GM11168 (cell line): ENCODE results near the gene RNF180.
"Not testable (repeated sequence)": the region's sequence is repeated elsewhere in the genome, so short reads cannot be mapped to it uniquely, and the experiment has no call there.

Source experiments
- in situ Hi-C: fragments of 300-500 bp; cut with MboI; formaldehyde crosslinking; loops from one replicate; pipeline ENCODE4 v1.12.0; 2022; ENCODE audit warnings: low sequenced_read_pairs; ENCODE audit not compliant: unreplicated experiment

Gene RNF180

GRCh38 chr5:64166201-64166959, 737 bp downstream of the RNF180 start:
- in situ Hi-C loops = no loop called here

- in situ Hi-C loops = no loop called here
Observed at GRCh38 chr5:64176301-64176700, 10.7 kb downstream of the RNF180 start.

DNA sequence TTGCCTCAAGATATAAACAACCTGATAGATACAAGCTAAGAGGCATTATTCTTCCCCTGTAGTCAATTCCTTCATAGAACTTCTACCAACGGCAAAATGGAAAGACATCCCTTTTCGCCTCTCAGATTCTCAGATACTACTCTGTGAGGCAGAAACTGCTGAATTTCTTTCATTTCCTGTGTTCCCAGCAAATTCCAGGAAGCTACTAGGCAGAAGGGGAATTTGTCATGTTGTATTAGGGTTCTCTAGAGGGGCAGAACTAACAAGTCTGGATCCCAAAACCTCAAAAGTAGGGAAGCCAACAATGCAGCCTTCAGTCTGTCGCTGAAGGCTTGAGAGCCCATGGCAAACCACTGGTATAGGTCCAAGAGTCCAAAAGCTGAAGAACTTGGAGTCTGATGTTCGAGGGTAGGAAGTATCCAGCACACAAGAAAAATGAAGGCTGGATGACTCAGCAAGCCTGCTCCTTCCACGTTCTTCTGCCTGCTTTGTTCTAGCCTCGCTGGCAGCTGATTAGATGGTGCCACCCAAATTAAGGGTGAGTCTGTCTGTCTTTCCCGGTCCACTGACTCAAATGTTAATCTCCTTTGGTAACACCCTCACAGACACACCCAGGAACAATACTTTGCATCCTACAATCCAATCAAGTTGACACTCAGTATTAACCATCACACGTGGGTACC, 15.2 kb downstream of the RNF180 start:
- in situ Hi-C loops = no loop called here

DNA sequence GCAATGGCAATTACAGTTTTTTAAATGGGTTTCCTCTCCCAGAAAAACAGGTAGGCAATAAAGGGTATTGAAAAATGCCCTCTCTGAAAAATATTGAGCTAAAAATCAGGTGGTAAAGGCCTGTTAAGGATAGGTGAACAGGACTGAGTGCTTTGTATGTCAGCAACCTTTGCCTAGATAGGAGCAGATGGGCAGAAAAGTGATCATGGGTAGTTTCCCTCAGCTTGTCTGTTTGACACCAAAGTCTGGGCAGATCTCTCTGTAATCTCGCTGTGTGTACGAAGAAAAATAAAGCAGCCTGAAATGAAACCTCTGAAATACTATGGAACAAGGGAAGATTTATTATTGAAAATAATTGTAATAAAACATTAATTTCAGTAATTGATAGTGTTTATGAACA, 15.8 kb downstream of the RNF180 start:
- in situ Hi-C loops = no loop called here

DNA sequence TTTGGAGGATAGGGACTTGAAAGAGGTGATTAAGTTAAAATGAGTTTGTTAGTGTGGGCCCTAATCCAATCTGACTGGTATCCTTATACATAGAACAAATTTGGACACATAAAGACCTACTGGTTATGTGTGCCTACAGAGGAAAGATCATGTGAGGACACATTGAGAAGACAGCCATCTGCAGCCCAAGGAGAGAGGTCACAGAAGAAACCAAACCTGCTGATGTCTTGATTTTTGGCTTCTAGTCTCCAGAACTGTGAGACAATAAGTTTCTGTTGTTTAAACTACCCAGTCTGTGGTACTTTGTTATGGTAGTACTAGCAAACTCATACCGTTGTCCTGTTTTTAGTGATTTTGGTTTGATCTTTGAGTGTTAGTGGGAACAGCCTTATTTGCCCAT, 18.3 kb downstream of the RNF180 start:
- in situ Hi-C loops = no loop called here

- in situ Hi-C loops = no loop called here
Observed at GRCh38 chr5:64184832-64185231, 19.2 kb downstream of the RNF180 start.

- in situ Hi-C loops = no loop called here
Observed at GRCh38 chr5:64188776-64189175, 23.1 kb downstream of the RNF180 start.

DNA sequence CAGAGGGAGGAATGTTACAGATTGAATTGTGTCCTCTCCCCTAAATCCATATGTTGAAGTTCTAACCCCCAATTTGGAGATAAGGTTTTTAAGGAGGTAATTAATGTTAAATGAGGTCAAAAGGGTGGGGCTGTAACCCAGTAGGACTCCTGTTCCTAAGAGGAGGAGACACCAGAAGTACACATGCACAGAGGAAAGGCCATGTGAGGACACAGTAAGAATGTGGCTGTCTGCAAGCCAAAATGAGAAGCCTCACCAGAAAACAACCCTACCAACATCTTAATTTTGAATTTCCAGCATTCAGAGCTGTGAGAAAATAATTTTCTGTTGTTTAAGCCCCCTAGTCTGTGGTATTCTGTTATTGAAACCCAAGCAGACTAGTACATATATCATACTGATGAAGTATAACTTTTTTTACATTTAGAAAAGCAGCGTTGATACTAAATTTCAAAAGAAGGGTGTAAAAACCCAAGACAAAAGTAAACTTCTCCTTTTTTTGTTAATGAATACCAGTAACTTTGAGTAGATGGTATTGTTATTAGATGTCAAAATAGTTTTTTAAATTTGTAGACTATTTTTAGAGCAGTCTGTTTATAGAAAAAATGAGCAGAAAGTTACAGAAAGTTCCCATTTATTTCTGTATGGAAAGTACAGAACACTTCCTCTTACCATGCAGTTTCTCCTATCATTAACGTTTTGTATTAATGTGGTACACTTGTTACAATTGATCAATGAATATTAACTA, 25.1 kb downstream of the RNF180 start:
- in situ Hi-C loops = no loop called here

GRCh38 chr5:64195981-64196380, 30.3 kb downstream of the RNF180 start:
- in situ Hi-C loops = no loop called here

- in situ Hi-C loops = no loop called here
Observed at GRCh38 chr5:64199425-64199824, 33.8 kb downstream of the RNF180 start.

DNA sequence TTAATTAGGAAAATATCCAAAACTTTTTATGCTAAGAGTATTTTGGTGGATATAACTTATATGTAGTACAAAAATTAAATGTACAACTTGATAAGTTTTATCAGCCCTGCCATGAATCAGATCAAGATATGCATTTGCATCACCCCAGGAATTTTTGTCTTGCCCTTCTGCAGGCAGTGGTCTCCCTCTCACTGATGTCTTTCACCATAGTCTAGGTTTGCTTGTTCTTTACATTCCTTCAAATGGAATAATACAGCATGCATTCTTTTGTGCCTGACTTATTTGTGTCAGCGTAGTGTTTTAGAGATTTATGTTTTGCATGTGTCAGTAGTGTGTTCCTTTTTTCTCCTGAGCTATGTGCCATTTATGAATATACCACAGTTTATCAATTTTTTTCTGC, 36.4 kb downstream of the RNF180 start:
- in situ Hi-C loops = no loop called here

DNA sequence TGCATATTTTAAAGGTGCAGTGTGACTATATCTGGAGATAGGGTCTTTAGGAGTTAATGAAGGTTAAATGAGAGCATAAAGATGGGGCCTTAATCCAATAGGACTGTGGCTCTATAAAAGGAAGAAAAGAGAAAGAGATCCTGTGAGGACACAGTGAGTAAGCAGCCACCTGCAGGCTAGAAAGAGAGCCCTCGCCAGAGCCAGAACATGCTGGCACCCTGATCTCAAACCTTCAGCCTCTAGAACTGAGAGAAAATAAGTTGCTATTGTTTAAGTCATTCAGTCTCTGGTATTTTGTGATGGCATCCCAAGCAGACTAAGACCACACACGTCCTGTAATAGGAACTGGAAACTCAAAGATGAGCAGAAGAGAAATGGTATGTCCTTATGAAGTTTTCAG, 41.0 kb downstream of the RNF180 start:
- in situ Hi-C loops = no loop called here

DNA sequence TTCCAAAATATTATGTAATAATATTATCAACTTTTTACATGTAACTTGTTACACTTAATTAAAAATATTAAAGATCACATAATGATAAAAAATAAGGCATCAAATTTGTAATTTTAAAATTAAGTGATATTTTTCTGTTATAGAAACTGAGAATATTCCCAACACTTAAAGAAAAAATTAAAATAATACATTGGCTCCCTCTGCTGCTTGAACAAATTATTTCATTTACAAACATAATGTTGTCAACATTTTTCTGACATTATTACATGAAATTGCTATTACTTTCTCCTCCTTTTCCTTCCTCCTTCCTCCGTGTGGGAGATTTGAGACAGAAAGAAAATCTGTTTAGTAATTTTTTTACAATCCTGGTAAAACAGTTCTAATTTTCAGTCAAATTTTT, 42.3 kb downstream of the RNF180 start:
- in situ Hi-C loops = no loop called here

GRCh38 chr5:64209353-64209752, 43.7 kb downstream of the RNF180 start:
- in situ Hi-C loops = no loop called here

DNA sequence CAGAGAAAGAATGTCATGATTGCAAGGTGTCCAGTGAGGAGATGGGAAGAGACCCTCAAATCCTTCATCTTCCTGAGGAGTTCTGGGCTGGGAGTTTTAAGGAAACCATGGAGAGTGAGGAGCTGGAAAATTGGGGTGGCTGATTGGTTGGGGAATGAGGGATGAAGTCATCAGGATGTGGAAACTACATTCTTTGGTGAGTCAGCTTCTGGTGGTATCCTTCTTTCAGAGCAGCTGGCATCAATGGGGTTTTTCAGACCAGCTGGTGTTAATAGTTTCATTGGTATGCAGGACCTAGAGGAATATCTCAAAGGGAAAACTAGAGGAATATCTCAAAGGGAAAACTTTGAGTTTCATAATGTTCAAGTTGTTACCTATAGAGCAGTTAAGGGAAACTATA, 45.2 kb downstream of the RNF180 start:
- in situ Hi-C loops = no loop called here

GRCh38 chr5:64213011-64213410, 47.4 kb downstream of the RNF180 start:
- in situ Hi-C loops = no loop called here

- in situ Hi-C loops = no loop called here
Observed at GRCh38 chr5:64213531-64213930, 47.9 kb downstream of the RNF180 start.

DNA sequence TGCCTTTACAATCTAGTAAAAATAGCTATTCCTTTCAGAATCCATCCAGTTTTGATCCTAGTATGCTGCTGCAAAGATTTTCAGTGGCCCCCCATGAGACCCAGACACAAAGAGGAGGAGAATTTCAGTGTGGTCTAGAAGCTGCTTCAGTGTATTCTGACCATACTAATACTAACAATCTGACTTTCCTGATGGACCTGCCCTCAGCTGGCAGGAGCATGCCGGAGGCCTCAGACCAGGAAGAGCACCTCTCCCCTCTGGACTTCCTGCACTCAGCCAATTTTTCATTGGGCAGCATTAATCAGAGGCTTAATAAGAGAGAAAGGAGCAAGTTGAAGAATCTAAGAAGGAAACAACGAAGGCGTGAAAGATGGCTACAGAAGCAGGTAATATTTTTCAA, 48.5 kb downstream of the RNF180 start:
- in situ Hi-C loops = no loop called here

DNA sequence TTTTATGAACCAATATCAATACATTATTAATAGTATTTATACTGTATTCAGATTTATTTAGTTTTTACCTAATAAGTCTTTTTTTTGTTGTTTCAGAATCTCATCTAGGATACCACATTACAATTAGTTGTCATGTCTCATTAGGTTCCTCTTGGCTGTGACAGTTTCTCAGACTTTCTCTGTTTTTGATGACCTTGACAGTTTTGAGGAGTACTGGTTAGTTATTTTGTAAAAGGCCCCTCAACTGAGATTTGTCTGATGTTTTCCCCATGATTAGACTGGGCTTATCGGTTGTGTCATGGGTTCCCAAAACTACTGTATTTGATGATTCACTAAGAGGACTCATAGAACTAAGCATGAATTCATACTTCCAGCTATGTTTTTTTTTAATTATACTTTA, 56.3 kb downstream of the RNF180 start:
- in situ Hi-C loops = no loop called here

GRCh38 chr5:64225286-64225981, 59.8 kb downstream of the RNF180 start:
- in situ Hi-C loops = not testable (repeated sequence)

DNA sequence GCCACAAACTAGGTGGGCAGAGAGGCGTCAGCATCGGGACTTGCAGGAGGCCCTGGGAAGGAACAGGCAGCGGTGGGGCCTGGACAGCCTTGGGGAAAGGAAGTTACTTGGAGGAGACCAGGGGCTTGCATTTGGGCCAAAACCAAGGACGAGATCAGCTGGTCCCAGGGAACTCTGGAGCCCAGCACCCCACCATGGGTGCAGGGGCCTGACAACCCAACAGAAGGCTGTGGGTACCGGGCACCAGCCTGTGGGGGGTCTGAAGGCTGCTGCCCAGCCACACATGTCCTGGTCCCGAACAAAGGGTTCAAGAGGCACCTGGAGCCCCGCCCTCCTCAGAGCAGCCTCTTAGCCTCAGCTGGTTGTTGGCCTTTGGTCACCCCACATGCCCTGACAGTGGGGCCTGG, 61.5 kb downstream of the RNF180 start:
- in situ Hi-C loops = not testable (repeated sequence)
